ENCODE measurements around the gene PDE3B. TPM values are rescaled to one million over a fixed set of nuclear protein-coding genes. Genes with fewer than 3 reads are reported as not detected.
"Not testable (repeated sequence)": the region's sequence is repeated elsewhere in the genome, so short reads cannot be mapped to it uniquely, and the experiment has no call there.

Gene PDE3B
- total RNA-seq, 1 donor from 2014 or later: 0.26 TPM

GRCh38 chr11:14750911-14751310 is 107.3 kb downstream of the PDE3B start:
- FAIRE-seq (no peak), DNase-seq (ENCODE audit: low read depth) (no peak)
- Histone ChIP-seq H3K27me3 (ENCODE audit: control insufficient read depth, insufficient read depth, low read length) (no peaks in the 10 kb centered on the region), H3K4me3 (ENCODE audit: low read depth, low read length) (no peak overlapping the region), H3K36me3 (ENCODE audit: control insufficient read depth, insufficient read depth, low read length) (no peaks in the 10 kb centered on the region)
- TF ChIP-seq CTCF (IDR thresholded peaks at IDR 0.05; ENCODE audit: insufficient read depth, low read length, severe bottlenecking): no peak

- no peak for DNase-seq (ENCODE audit: low read depth)
- Histone ChIP-seq H3K4me3 (ENCODE audit: low read depth, low read length) (no peak overlapping the region), H3K36me3 (ENCODE audit: control insufficient read depth, insufficient read depth, low read length) (no peaks in the 10 kb centered on the region), H3K27me3 (ENCODE audit: control insufficient read depth, insufficient read depth, low read length) (no peaks in the 10 kb centered on the region)
- FAIRE-seq: no peak
- no peak for TF ChIP-seq CTCF (IDR thresholded peaks at IDR 0.05; ENCODE audit: insufficient read depth, low read length, severe bottlenecking)
Measured at GRCh38 chr11:14751975-14752407, 108.4 kb downstream of the PDE3B start.

GRCh38 chr11:14755140-14755539 is 111.5 kb downstream of the PDE3B start:
- no peak for FAIRE-seq
- Histone ChIP-seq H3K27me3 (ENCODE audit: control insufficient read depth, insufficient read depth, low read length) (no peaks in the 10 kb centered on the region), H3K36me3 (ENCODE audit: control insufficient read depth, insufficient read depth, low read length) (no peaks in the 10 kb centered on the region), H3K4me3 (ENCODE audit: low read depth, low read length) (no peak overlapping the region)
- no peak for TF ChIP-seq CTCF (IDR thresholded peaks at IDR 0.05; ENCODE audit: insufficient read depth, low read length, severe bottlenecking)
- no peak for DNase-seq (ENCODE audit: low read depth)

GRCh38 chr11:14756349-14756748 is 112.7 kb downstream of the PDE3B start:
- DNase-seq (ENCODE audit: low read depth) (no peak), FAIRE-seq (no peak)
- no peaks in the 10 kb centered on the region for H3K36me3 ChIP-seq (ENCODE audit: control insufficient read depth, insufficient read depth, low read length)
- no peak overlapping the region for H3K4me3 ChIP-seq (ENCODE audit: low read depth, low read length)
- TF ChIP-seq CTCF (IDR thresholded peaks at IDR 0.05; ENCODE audit: insufficient read depth, low read length, severe bottlenecking): no peak
- no peaks in the 10 kb centered on the region for H3K27me3 ChIP-seq (ENCODE audit: control insufficient read depth, insufficient read depth, low read length)

- H3K27me3 ChIP-seq (ENCODE audit: control insufficient read depth, insufficient read depth, low read length); DNase-seq (ENCODE audit: low read depth); H3K36me3 ChIP-seq (ENCODE audit: control insufficient read depth, insufficient read depth, low read length); H3K4me3 ChIP-seq (ENCODE audit: low read depth, low read length); FAIRE-seq: not testable (repeated sequence)
Measured at GRCh38 chr11:14759300-14760012, 115.9 kb downstream of the PDE3B start.

GRCh38 chr11:14764179-14764578 is 120.6 kb downstream of the PDE3B start:
- FAIRE-seq (no peak), DNase-seq (ENCODE audit: low read depth) (no peak)
- Histone ChIP-seq H3K27me3 (ENCODE audit: control insufficient read depth, insufficient read depth, low read length) (no peaks in the 10 kb centered on the region), H3K4me3 (ENCODE audit: low read depth, low read length) (no peak overlapping the region), H3K36me3 (ENCODE audit: control insufficient read depth, insufficient read depth, low read length) (no peaks in the 10 kb centered on the region)
- no peak for TF ChIP-seq CTCF (IDR thresholded peaks at IDR 0.05; ENCODE audit: insufficient read depth, low read length, severe bottlenecking)
